ENCODE measurements around the gene ABHD12. TPM values are rescaled to one million over a fixed set of nuclear protein-coding genes. Genes with fewer than 3 reads are reported as not detected.

Gene ABHD12
- total RNA-seq, 3 donors from 2014 or later: 26.9 to 67.7 (median 53.4) TPM

DNA sequence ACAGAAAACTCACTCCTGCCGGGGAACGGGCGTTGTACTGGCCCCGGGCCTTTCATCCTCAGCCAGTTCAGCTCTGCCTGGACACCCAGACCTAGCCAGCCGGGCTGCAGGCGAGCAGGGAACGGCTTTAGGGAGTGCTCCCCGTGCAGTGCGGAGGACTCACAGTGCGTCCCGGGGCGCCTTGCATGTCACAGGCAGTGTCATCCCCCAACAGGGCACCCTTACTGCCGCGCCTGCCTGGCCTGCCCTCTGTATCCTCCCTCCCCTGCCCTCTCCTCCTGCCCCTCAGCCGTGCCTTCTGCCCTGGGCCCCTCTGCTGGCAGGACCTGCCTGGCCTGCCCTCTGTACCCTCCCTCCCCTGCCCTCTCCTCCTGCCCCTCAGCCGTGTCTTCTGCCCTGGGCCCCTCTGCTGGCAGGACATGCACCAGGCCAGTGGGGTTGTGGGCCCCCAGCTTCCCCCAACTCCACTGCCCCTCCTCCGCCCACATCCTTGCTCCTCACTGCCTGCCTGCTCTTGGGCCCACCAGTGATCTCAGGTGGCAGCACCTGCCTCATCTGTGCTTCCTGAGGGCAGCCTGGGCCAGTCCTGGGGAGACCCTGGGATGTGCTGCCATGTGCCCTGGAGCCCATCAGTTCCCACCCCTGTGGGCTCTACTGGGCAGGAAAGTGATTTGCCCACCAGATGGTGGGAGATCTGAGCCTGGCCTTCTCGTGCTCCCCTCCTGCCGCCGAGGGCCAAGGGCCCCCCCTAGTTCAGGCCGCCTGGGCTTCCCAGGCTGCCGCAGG lies 99.8 kb downstream of the ABHD12 start:
- H3K4me1 ChIP-seq: peaks cover 0 to 6% of the 10 kb centered on the region in 2 donors
- peak overlapping the region; percentile 41 to 79 for H3K27ac ChIP-seq
- intact Hi-C loops (cut with DNase I; ENCODE audit: low total_unique reads): loop anchor here (5.0 to 10.0 kb wide), 2 partner anchors 104 to 294 kb away; partner anchors contain the start of gene ABHD12
- H3K36me3 ChIP-seq: no peaks in the 10 kb centered on the region
- no peak for DNase-seq (ENCODE audit: low spot score in 2 of 2)
- TF ChIP-seq POLR2A (IDR thresholded peaks at IDR 0.05) (no peak), POLR2AphosphoS5 (IDR thresholded peaks at IDR 0.05) (no peak)
- TF ChIP-seq, protein P1, sequence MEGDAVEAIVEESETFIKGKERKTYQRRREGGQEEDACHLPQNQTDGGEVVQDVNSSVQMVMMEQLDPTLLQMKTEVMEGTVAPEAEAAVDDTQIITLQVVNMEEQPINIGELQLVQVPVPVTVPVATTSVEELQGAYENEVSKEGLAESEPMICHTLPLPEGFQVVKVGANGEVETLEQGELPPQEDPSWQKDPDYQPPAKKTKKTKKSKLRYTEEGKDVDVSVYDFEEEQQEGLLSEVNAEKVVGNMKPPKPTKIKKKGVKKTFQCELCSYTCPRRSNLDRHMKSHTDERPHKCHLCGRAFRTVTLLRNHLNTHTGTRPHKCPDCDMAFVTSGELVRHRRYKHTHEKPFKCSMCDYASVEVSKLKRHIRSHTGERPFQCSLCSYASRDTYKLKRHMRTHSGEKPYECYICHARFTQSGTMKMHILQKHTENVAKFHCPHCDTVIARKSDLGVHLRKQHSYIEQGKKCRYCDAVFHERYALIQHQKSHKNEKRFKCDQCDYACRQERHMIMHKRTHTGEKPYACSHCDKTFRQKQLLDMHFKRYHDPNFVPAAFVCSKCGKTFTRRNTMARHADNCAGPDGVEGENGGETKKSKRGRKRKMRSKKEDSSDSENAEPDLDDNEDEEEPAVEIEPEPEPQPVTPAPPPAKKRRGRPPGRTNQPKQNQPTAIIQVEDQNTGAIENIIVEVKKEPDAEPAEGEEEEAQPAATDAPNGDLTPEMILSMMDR (IDR thresholded peaks at IDR 0.05): no peak
- H3K27me3 ChIP-seq: no peaks in the 10 kb centered on the region
- H3K4me3 ChIP-seq: no peak overlapping the region
- H3K9me3 ChIP-seq: no peaks in the 10 kb centered on the region

DNA sequence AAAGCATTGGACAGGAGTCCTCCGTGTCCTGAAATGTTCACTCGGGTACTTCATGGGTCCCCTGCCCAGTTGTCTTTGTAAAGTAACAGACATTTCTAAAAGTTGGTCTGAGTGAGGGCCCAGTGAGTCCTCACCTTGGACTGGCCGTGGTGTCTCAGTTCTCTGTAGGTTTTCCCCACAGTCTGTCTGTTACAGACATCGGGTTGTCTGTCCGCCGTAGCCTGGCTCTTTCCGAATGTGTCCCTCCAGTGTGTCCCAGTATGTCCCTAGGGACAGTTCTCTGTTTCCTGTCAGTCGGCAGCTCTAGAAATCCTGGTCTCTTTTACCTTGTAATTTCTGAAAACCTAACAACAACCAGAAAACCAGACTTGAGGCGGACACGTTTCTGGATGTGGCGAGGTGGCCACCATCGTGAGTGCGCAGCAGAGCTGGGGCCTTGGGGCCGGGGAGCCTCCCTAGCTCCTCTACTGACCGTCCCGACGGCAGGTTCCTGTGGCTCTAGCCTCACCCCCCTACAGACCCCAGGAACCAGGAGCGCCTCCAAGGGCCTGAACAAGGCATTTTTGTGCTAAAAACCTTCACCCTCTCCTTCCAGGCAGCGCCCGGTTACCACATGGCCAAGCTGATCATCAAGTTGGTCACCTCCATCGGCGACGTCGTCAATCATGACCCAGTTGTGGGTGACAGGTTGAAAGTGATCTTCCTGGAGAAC lies 100.6 kb downstream of the ABHD12 start:
- TF ChIP-seq, protein P1 (IDR thresholded peaks at IDR 0.05): no peak
- TF ChIP-seq POLR2AphosphoS5 (IDR thresholded peaks at IDR 0.05) (no peak), POLR2A (IDR thresholded peaks at IDR 0.05) (no peak)

DNA sequence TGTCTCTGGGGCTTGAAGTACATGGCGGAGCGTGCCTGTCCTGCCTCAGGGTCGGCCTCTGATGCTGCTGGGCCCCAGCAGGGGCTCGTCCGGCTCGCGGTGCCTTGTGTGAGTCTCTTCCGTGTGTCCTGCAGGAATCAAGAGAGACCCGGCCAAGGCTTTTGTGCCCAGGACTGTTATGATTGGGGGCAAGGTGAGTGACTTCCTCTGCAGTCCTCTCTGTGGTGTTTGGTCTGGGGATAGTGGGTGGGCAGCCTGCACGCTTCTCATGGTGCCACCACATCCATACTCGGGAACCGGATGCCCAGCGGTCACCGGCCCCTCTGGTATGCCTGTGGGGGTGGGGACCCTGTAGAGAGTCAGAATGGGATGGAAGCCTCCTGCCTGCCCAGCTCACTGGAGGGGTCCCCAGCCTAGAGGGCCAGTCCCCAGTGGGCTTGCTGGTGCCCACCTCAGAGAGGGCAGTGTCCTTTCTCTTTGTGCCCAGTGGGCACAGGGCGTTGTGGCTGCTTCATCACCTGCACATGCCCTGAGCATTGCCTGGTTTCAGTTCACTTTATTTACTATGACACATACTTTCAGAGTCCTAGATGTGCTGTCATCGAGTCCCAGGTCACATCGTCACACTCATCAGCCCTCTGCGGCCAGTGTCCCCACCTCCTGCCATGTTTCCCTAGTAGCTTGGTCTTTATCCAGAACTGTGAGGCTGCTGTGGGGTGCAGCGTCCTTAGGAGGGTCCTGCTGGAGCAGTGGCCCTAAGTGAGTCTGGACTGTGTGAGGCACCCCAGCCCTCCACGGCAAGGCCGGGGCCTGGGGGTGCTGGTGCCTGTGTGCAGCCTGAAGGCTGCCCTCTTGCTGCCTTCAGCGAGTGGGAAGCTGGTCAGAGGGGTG lies 102.1 kb downstream of the ABHD12 start:
- intact Hi-C loops (cut with DNase I; ENCODE audit: low total_unique reads): no loop called here

More for the DNA sequence above, 100.6 kb downstream of the ABHD12 start:
- intact Hi-C loops (cut with DNase I; ENCODE audit: low total_unique reads): loop anchor here (5.0 to 10.0 kb wide), 2 partner anchors 105 to 293 kb away; partner anchors contain the start of gene ABHD12
- H3K4me3 ChIP-seq: no peak overlapping the region
- H3K4me1 ChIP-seq: peaks cover 0 to 6% of the 10 kb centered on the region in 2 donors
- peak overlapping the region; percentile 41 to 79 for H3K27ac ChIP-seq
- peaks cover 5% of the 10 kb centered on the region for H3K36me3 ChIP-seq
- no peaks in the 10 kb centered on the region for H3K27me3 ChIP-seq
- H3K9me3 ChIP-seq: no peaks in the 10 kb centered on the region
- DNase-seq (ENCODE audit: low spot score in 2 of 2): no peak

GRCh38 chr20:25287631-25288290 lies 102.9 kb downstream of the ABHD12 start:
- intact Hi-C loops (cut with DNase I; ENCODE audit: low total_unique reads): no loop called here
- H3K4me3 ChIP-seq: no peak overlapping the region
- H3K36me3 ChIP-seq: peaks cover 15% of the 10 kb centered on the region
- H3K4me1 ChIP-seq: peaks cover 0 to 6% of the 10 kb centered on the region in 2 donors
- H3K27ac ChIP-seq: no peak overlapping the region
- no peaks in the 10 kb centered on the region for H3K27me3 ChIP-seq
- no peaks in the 10 kb centered on the region for H3K9me3 ChIP-seq
- DNase-seq (ENCODE audit: low spot score in 2 of 2): peak in 1 of 2 donors; percentile 19
- no peak for TF ChIP-seq POLR2AphosphoS5 (IDR thresholded peaks at IDR 0.05)
- TF ChIP-seq, protein P1 (IDR thresholded peaks at IDR 0.05): no peak
- no peak for TF ChIP-seq POLR2A (IDR thresholded peaks at IDR 0.05)

More for the DNA sequence above, 102.1 kb downstream of the ABHD12 start:
- Histone ChIP-seq H3K27me3 (no peaks in the 10 kb centered on the region), H3K4me1 (peaks cover 0 to 6% of the 10 kb centered on the region in 2 donors), H3K27ac (no peak overlapping the region), H3K36me3 (peaks cover 10% of the 10 kb centered on the region), H3K4me3 (no peak overlapping the region), H3K9me3 (no peaks in the 10 kb centered on the region)
- no peak for DNase-seq (ENCODE audit: low spot score in 2 of 2)
- TF ChIP-seq, protein P1 (IDR thresholded peaks at IDR 0.05): no peak
- no peak for TF ChIP-seq POLR2AphosphoS5 (IDR thresholded peaks at IDR 0.05)
- no peak for TF ChIP-seq POLR2A (IDR thresholded peaks at IDR 0.05)
